OCI-LY7 (cell line): ENCODE results near the gene CLCN6. TPM values are rescaled to one million over a fixed set of nuclear protein-coding genes. Genes with fewer than 3 reads are reported as not detected.

Source experiments
- BruUV-seq: library from RNA; stranded (reverse); fragments of 400-500 nt; replicated peaks from 2 replicates; lab custom pipeline; 2021; lab: Mats Ljungman, UMichigan
- CTCF ChIA-PET: fragments of 300-600 bp; sonication (Branson Sonifier 250); formaldehyde crosslinking; loops from one replicate; lab custom pipeline; 2022; ENCODE audit warnings: antibody characterized with exemption; ENCODE audit not compliant: unreplicated experiment; lab: Charles Lee
- POLR2A ChIA-PET: fragments of 300-600 bp; sonication (Branson Sonifier 250); formaldehyde crosslinking; loops from one replicate; lab custom pipeline; 2022; ENCODE audit warnings: antibody characterized with exemption; lab: Charles Lee
- DNase-seq: peaks from one replicate; pipeline ENCODE4 v3.0.0-alpha.2; 2015; ENCODE audit warnings: low spot score
- H2AFZ ChIP-seq: fragments of 200-600 bp; sonication (generic), shearing (Covaris generic); 2 replicates; pipeline ENCODE4 v1.6.1; 2014; ENCODE audit warnings: mild to moderate bottlenecking, antibody characterized with exemption, low read length, moderate library complexity
- H3K27ac ChIP-seq: fragments of 200-600 bp; sonication (generic); 2 replicates; pipeline ENCODE4 v1.5.1; 2014; ENCODE audit warnings: mixed run types, low read depth, mild to moderate bottlenecking, moderate library complexity, low read length, inconsistent platforms; ENCODE audit not compliant: poor library complexity, severe bottlenecking
- H3K36me3 ChIP-seq: fragments of 200-600 bp; sonication (generic); 2 replicates; pipeline ENCODE4 v1.6.1; 2014; ENCODE audit warnings: mild to moderate bottlenecking, antibody characterized with exemption, low read length, moderate library complexity, mixed read lengths; ENCODE audit not compliant: insufficient read depth
- H3K4me1 ChIP-seq: fragments of 200-600 bp; sonication (generic); 2 replicates; pipeline ENCODE4 v1.5.1; 2014; ENCODE audit warnings: mild to moderate bottlenecking, low read length; ENCODE audit not compliant: insufficient read depth, poor library complexity, severe bottlenecking
- H3K4me2 ChIP-seq: fragments of 200-600 bp; sonication (generic); 2 replicates; pipeline ENCODE4 v1.6.1; 2014; ENCODE audit warnings: mild to moderate bottlenecking, low read length
- H3K4me3 ChIP-seq: fragments of 200-600 bp; sonication (generic); 2 replicates; pipeline ENCODE4 v1.5.1; 2014; ENCODE audit warnings: mild to moderate bottlenecking, low read depth, low read length; ENCODE audit not compliant: poor library complexity, severe bottlenecking
- H3K79me2 ChIP-seq: fragments of 200-600 bp; sonication (generic); 2 replicates; pipeline ENCODE4 v1.6.1; 2016; ENCODE audit warnings: low read depth, mild to moderate bottlenecking, low read length, moderate library complexity, mixed read lengths; ENCODE audit not compliant: insufficient read depth
- H3K9me2 ChIP-seq: fragments of 200-600 bp; sonication (generic); 2 replicates; pipeline ENCODE4 v1.6.1; 2016; ENCODE audit warnings: mild to moderate bottlenecking, low read length, mixed read lengths; ENCODE audit not compliant: insufficient read depth
- H3K9me3 ChIP-seq: fragments of 200-600 bp; sonication (generic); 2 replicates; pipeline ENCODE4 v1.6.1; 2014; ENCODE audit warnings: mild to moderate bottlenecking, mixed run types, low read length, mixed read lengths
- H4K20me1 ChIP-seq: fragments of 200-600 bp; sonication (generic); 2 replicates; pipeline ENCODE4 v1.6.1; 2014; ENCODE audit warnings: mild to moderate bottlenecking, antibody characterized with exemption, low read length, moderate library complexity, mixed read lengths; ENCODE audit not compliant: insufficient read depth
- CTCF ChIP-seq: fragments of 200-600 bp; sonication (generic); conservative IDR thresholded peaks from 2 replicates; pipeline ENCODE4 v1.5.1; 2014; ENCODE audit warnings: mild to moderate bottlenecking, antibody characterized with exemption, low read length, moderate library complexity, mixed read lengths
- EZH2phosphoT487 ChIP-seq: fragments of 200-600 bp; sonication (generic); IDR thresholded peaks from 2 replicates; pipeline ENCODE4 v1.6.1; 2018; ENCODE audit warnings: low read depth, borderline replicate concordance, mild to moderate bottlenecking, mixed run types, antibody characterized with exemption, low read length, moderate library complexity, mixed read lengths
- intact Hi-C: fragments of 100-400 bp; cut with micrococcal nuclease; formaldehyde crosslinking; loops from one replicate; pipeline ENCODE4 v1.10.0; 2022; ENCODE audit not compliant: unreplicated experiment
- total RNA-seq, 2 experiments: library from RNA; depleted of rRNA in 1 of 2; stranded (reverse); fragments of >200 nt in 1 of 2; shearing (Covaris generic) in 1 of 2; gene quantifications; 2 replicates each; pipeline ENCODE4 v1.2.3, GENCODE V29; 2014 to 2022

Gene CLCN6
- total RNA-seq, 2 experiments from 2014 or later, result 19.7 to 65.8 TPM

- Histone ChIP-seq H2AFZ (no peak overlapping the region), H3K4me3 (no peak overlapping the region), H3K36me3 (0 out of 2 replicates have a peak, but pooled peaks cover 7% of the 10 kb centered on the region), H3K4me2 (no peak overlapping the region), H4K20me1 (no peaks in the 10 kb centered on the region), H3K27ac (no peak overlapping the region), H3K9me3 (no peaks in the 10 kb centered on the region), H3K4me1 (peaks cover 33% of the 10 kb centered on the region), H3K79me2 (no peaks in the 10 kb centered on the region), H3K9me2 (no peaks in the 10 kb centered on the region)
- TF ChIP-seq CTCF, result no peak
- no peak for TF ChIP-seq EZH2phosphoT487
- no peak for DNase-seq
- intact Hi-C loops, result no loop called here
- ChIA-PET POLR2A (interaction anchor here (1.6 kb wide), 1 partner anchor 11 kb away, joined by 3 read pairs; no protein-coding TSS in a partner anchor), CTCF (no interaction called here)
- no TSS peak for BruUV-seq
Observed at GRCh38 chr1:11787251-11787803, 18.7 kb upstream of the CLCN6 start.

- no peak for DNase-seq
- Histone ChIP-seq H3K4me2 (no peak overlapping the region), H4K20me1 (no peaks in the 10 kb centered on the region), H3K4me1 (peaks cover 33% of the 10 kb centered on the region), H2AFZ (no peak overlapping the region), H3K9me2 (no peaks in the 10 kb centered on the region), H3K4me3 (no peak overlapping the region), H3K79me2 (no peaks in the 10 kb centered on the region), H3K27ac (no peak overlapping the region), H3K36me3 (0 out of 2 replicates have a peak, but pooled peaks cover 11% of the 10 kb centered on the region), H3K9me3 (no peaks in the 10 kb centered on the region)
- TF ChIP-seq EZH2phosphoT487 (no peak), CTCF (no peak)
- ChIA-PET POLR2A (interaction anchor here (1.6 kb wide), 1 partner anchor 11 kb away, joined by 3 read pairs; no protein-coding TSS in a partner anchor), CTCF (no interaction called here)
- intact Hi-C loops, result no loop called here
- BruUV-seq, result no TSS peak
Observed at GRCh38 chr1:11787804-11788436, 18.1 kb upstream of the CLCN6 start.

- POLR2A ChIA-PET, result interaction anchor here (1.6 kb wide), 1 partner anchor 12 kb away, joined by 3 read pairs; no protein-coding TSS in a partner anchor
- CTCF ChIA-PET, result no interaction called here
- BruUV-seq, result no TSS peak
- intact Hi-C loops, result no loop called here
- H3K79me2 ChIP-seq, result no peaks in the 10 kb centered on the region
- peaks cover 13% of the 10 kb centered on the region; the same call in 1 of the 2 replicates for H3K36me3 ChIP-seq
- no peaks in the 10 kb centered on the region for H3K9me2 ChIP-seq
- H2AFZ ChIP-seq, result no peak overlapping the region
- H3K4me2 ChIP-seq, result no peak overlapping the region
- H4K20me1 ChIP-seq, result no peaks in the 10 kb centered on the region
- no peak overlapping the region for H3K27ac ChIP-seq
- no peaks in the 10 kb centered on the region for H3K9me3 ChIP-seq
- H3K4me3 ChIP-seq, result no peak overlapping the region
- H3K4me1 ChIP-seq, result peaks cover 31% of the 10 kb centered on the region
- DNase-seq, result no peak
- TF ChIP-seq CTCF (no peak), EZH2phosphoT487 (no peak)
Observed at GRCh38 chr1:11788549-11789053, 17.4 kb upstream of the CLCN6 start.
